Astrocyte of the spinal cord (primary cell): Measurements from ENCODE around the gene PRMT1.

Experiments used
- DNase-seq: peaks from one replicate; pipeline ENCODE4 v3.0.0; 2011; ENCODE audit warnings: low read depth, low spot score
- H3K4me3 ChIP-seq: 2 replicates; pipeline ENCODE4 v1.5.1; 2011; ENCODE audit warnings: low read depth, mild to moderate bottlenecking, low read length, moderate library complexity
- CTCF ChIP-seq: IDR thresholded peaks from 2 replicates; pipeline ENCODE4 v1.5.1; 2012; ENCODE audit warnings: low read depth, mild to moderate bottlenecking, low read length, inconsistent platforms
- in situ Hi-C: cut with HindIII; loops from 2 replicates; pipeline ENCODE4 v1.10.0; 2017; ENCODE audit warnings: low sequenced_read_pairs

The PRMT1 gene

GRCh38 chr19:49727217-49728030, 50.4 kb downstream of the PRMT1 start:
- in situ Hi-C loops: no loop called here
- no peak for TF ChIP-seq CTCF
- H3K4me3 ChIP-seq: no peak overlapping the region
- peak; percentile 12 for DNase-seq

GRCh38 chr19:49730166-49730565, 53.1 kb downstream of the PRMT1 start:
- no peak for DNase-seq
- no peak overlapping the region for H3K4me3 ChIP-seq
- TF ChIP-seq CTCF: no peak
- in situ Hi-C loops: no loop called here
